Activated CD8-positive, alpha-beta T cell treated with anti-CD3 and anti-CD28 coated beads for 36 hours (primary cell): ENCODE data around the gene MESD. TPM values are rescaled to one million over a fixed set of nuclear protein-coding genes. Genes with fewer than 3 reads are reported as not detected.

Source experiments
- ATAC-seq: fragments of 200-7000 bp; cut with Tn5 transposase; one replicate; pipeline ENCODE4 v1.10.0; 2021; ENCODE audit warnings: mild to moderate bottlenecking, moderate library complexity
- CTCF ChIA-PET: fragments of 350-600 bp; sonication (Branson Sonifier 250); formaldehyde crosslinking; loops from one replicate; lab custom pipeline; 2021; ENCODE audit warnings: antibody characterized with exemption; lab: Charles Lee
- POLR2A ChIA-PET: fragments of 350-600 bp; sonication (Branson Sonifier 250); formaldehyde crosslinking; loops from one replicate; lab custom pipeline; 2021; ENCODE audit warnings: antibody characterized with exemption; lab: Charles Lee
- DNase-seq: peaks from one replicate; pipeline ENCODE4 v3.0.0-alpha.2; 2020
- H3K27ac Mint-ChIP-seq: one replicate; pipeline ENCODE4 v1.8.0; 2021; ENCODE audit warnings: mild to moderate bottlenecking, mixed read lengths
- H3K27me3 Mint-ChIP-seq: one replicate; pipeline ENCODE4 v1.8.0; 2021; ENCODE audit warnings: mixed read lengths
- H3K36me3 Mint-ChIP-seq: one replicate; pipeline ENCODE4 v1.8.0; 2021; ENCODE audit warnings: low read depth, mixed read lengths
- H3K4me1 Mint-ChIP-seq: one replicate; pipeline ENCODE4 v1.8.0; 2021; ENCODE audit warnings: low read depth, mixed read lengths
- H3K4me3 Mint-ChIP-seq: one replicate; pipeline ENCODE4 v1.8.0; 2021; ENCODE audit warnings: mild to moderate bottlenecking, moderate library complexity, mixed read lengths
- H3K9me3 Mint-ChIP-seq: one replicate; pipeline ENCODE4 v1.8.0; 2021; ENCODE audit warnings: mixed read lengths
- CTCF ChIP-seq: fragments of 200-600 bp; IDR thresholded peaks from one replicate; pipeline ENCODE4 v1.8.0; 2022; ENCODE audit warnings: antibody characterized with exemption, mild to moderate bottlenecking
- intact Hi-C: fragments of 100-400 bp; cut with micrococcal nuclease; formaldehyde crosslinking; loops from one replicate; pipeline ENCODE4 v1.10.0; 2022
- total RNA-seq, 2 experiments: library from RNA; stranded (reverse); gene quantifications; one replicate each; pipeline ENCODE4 v1.2.3, GENCODE V29; 2021

Gene MESD
- total RNA-seq, 2 experiments from 2014 or later, result 15.8 to 16.5 TPM

- ChIA-PET CTCF (interaction anchor here (0.9 to 1.0 kb wide), 3 partner anchors 15 to 271 kb away, joined by 3 to 4 read pairs (median 3); no protein-coding TSS in a partner anchor), POLR2A (interaction anchor here (1.5 kb wide), 1 partner anchor 23 kb away, joined by 7 read pairs; the partner anchor contains the start of gene TLNRD1)
- H3K27me3 Mint-ChIP-seq, result no peaks in the 10 kb centered on the region
- ATAC-seq (peak; percentile 3), DNase-seq (peak; percentile 4)
- intact Hi-C loops, result no loop called here
- no peaks in the 10 kb centered on the region for H3K36me3 Mint-ChIP-seq
- peaks cover under 1% of the 10 kb centered on the region for H3K9me3 Mint-ChIP-seq
- H3K4me3 Mint-ChIP-seq, result peak overlapping the region; percentile 32
- H3K27ac Mint-ChIP-seq, result peak overlapping the region; percentile 96
- peaks cover 30% of the 10 kb centered on the region for H3K4me1 Mint-ChIP-seq
- no peak for TF ChIP-seq CTCF
Observed at GRCh38 chr15:81024265-81024872, 34.8 kb upstream of the MESD start.

GRCh38 chr15:81023483-81024264 lies 34.1 kb upstream of the MESD start:
- H3K4me3 Mint-ChIP-seq, result peak overlapping the region; percentile 32
- intact Hi-C loops, result no loop called here
- ATAC-seq, result peak; percentile 84
- no peak for TF ChIP-seq CTCF
- CTCF ChIA-PET, result interaction anchor here (0.9 to 1.0 kb wide), 2 partner anchors 14 to 83 kb away, joined by 3 to 4 read pairs; no protein-coding TSS in a partner anchor
- H3K9me3 Mint-ChIP-seq, result no peaks in the 10 kb centered on the region
- H3K4me1 Mint-ChIP-seq, result peaks cover 30% of the 10 kb centered on the region
- H3K27ac Mint-ChIP-seq, result peak overlapping the region; percentile 96
- POLR2A ChIA-PET, result interaction anchor here (1.5 kb wide), 1 partner anchor 22 kb away, joined by 7 read pairs; the partner anchor contains the start of gene TLNRD1
- no peaks in the 10 kb centered on the region for H3K27me3 Mint-ChIP-seq
- peak; percentile 57 for DNase-seq
- H3K36me3 Mint-ChIP-seq, result no peaks in the 10 kb centered on the region

- no peaks in the 10 kb centered on the region for H3K9me3 Mint-ChIP-seq
- H3K4me3 Mint-ChIP-seq, result no peak overlapping the region
- no peaks in the 10 kb centered on the region for H3K27me3 Mint-ChIP-seq
- intact Hi-C loops, result no loop called here
- POLR2A ChIA-PET, result interaction anchor here (1.1 kb wide), 1 partner anchor 19 kb away, joined by 4 read pairs; no protein-coding TSS in a partner anchor
- CTCF ChIA-PET, result interaction anchor here (1.7 to 2.9 kb wide), 3 partner anchors 9 to 245 kb away, joined by 4 to 10 read pairs (median 10); no protein-coding TSS in a partner anchor
- H3K36me3 Mint-ChIP-seq, result no peaks in the 10 kb centered on the region
- no peak overlapping the region for H3K27ac Mint-ChIP-seq
- ATAC-seq (no peak), DNase-seq (no peak)
- no peak for TF ChIP-seq CTCF
- peaks cover 24% of the 10 kb centered on the region for H3K4me1 Mint-ChIP-seq
Observed at GRCh38 chr15:81021321-81021720, 31.7 kb upstream of the MESD start.

GRCh38 chr15:81018197-81018596 lies 28.6 kb upstream of the MESD start:
- H3K9me3 Mint-ChIP-seq, result no peaks in the 10 kb centered on the region
- H3K27me3 Mint-ChIP-seq, result no peaks in the 10 kb centered on the region
- intact Hi-C loops, result no loop called here
- H3K4me3 Mint-ChIP-seq, result no peak overlapping the region
- DNase-seq (no peak), ATAC-seq (no peak)
- ChIA-PET CTCF (interaction anchor here (1.0 kb wide), 1 partner anchor 48 kb away, joined by 3 read pairs; no protein-coding TSS in a partner anchor), POLR2A (no interaction called here)
- peaks cover 4% of the 10 kb centered on the region for H3K4me1 Mint-ChIP-seq
- H3K27ac Mint-ChIP-seq, result no peak overlapping the region
- no peaks in the 10 kb centered on the region for H3K36me3 Mint-ChIP-seq
- TF ChIP-seq CTCF, result no peak
